HG03025 (cell line): Measurements from ENCODE around the gene CNOT4.
"Not testable (repeated sequence)": the region's sequence is repeated elsewhere in the genome, so short reads cannot be mapped to it uniquely, and the experiment has no call there.

Experiments used
- ATAC-seq: cut with Tn5 transposase; IDR thresholded peaks from one replicate; pipeline ENCODE4 v1.9.1; 2021; ENCODE audit warnings: mild to moderate bottlenecking, moderate library complexity; ENCODE audit not compliant: unreplicated experiment, low FRiP score

The CNOT4 gene

DNA sequence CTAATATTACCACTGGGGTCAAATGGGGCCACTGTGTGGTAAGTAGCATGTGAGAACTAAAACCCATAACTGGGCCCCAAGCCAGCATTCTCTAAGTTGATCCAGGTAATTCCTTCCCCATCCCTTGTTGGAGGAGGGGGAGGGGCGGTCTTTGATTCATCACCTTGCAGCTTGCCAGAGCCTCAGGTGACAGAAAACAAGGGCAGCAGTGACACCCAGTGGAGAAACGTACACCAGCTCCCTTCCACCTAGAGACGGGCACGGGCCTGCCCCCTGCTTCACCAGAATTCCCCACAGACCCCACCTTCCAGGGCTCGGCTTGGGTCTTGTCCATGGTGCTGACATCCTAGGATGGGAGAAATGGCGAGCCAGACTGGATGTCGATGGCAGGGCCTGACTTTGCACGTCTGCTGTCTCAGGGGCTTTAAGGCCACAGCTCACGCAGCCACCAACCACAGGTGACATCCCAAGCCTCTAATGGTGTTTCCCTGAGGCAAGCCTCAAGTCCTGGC, 174.2 kb downstream of the CNOT4 start:
- ATAC-seq = no peak

DNA sequence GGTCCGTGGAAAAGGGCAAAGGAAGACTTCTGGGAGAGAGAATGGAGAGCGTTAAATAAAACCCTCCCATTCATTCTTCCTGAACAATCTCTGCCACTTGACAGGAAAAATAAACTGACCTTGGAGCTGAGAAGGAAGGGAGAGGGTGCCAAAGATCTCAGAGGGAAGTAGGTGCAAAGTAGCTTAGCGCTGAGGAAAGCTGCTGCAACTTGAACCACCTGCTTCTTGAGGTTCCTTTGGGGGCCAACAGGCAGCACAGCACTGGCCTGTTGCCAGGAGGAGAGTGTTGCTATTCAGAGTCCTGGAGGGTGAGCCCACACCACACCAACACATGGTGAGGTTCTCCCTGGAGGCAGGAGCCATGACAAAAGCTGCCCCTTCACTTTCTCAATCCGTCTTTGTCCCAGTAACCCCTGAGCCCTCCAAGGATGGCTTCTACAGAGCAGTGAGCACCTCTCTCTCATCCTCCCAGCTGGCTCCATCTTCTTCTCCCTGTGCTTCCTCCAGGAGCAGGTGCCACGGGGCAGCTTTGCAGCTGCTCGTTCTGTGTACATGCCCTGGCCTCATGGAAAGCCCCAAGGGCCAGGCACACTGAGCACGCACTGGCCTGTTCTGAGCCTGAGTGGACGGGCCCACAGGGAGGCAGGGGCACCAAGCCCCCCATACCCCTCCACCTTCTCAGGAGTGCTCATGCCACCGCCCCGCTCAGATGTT, 174.9 kb downstream of the CNOT4 start:
- no peak for ATAC-seq

DNA sequence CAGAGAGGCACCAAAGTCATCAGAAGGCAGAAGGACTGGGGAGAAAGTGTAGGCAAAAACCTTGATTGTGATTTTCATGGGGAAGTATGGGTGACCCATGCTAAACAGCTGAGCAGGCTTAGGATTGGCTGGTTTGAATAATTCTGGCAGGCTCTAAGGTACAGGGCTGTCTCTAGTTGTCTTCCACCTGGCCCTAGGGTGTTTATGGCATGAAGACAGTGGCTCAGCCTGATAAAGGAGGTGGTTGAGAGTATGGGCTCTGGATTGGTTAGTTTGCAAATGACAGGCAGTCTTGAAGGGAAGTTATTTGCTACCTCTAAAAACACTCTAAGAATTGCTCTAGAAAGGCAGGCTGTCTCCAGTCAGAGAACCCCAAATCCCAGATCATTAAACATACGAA, 176.0 kb downstream of the CNOT4 start:
- no peak for ATAC-seq

DNA sequence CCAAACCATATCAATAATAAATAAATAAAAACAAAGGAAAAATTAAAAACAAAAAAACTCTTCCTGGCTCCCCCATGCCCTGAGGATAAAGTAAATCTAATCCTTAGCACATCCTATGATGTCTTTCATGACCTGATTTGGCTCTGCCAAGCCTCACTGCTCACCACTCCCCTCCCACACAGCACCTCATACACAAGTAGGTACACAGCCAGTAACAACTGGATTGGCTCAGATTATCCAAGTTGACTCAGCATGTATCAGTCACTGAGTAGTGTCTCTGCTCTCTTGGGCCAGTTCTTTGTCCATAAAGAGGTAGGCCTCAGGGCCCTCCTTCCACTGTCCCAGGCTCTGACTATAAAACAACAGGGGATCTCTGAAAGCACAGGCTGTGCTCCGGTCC, 176.7 kb downstream of the CNOT4 start:
- no peak for ATAC-seq

DNA sequence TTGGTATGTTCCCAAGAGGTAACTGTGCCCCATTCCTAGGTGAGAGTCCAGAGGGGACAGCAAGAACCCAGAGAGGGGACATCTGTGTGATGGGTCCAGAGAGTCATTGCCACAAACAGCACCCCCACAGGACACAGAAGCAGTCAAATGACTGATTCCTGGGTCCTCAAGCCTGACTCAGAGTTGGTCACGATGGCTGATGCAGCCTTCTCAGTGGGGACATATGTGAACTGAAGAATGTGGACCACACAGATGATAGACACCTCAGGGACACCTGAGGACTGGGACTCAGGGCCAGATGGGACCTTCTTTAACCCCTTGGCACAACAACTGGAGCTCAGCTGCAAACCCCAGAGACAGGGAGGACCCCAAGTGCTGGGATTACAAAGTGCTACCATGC, 179.8 kb downstream of the CNOT4 start:
- ATAC-seq = no peak

DNA sequence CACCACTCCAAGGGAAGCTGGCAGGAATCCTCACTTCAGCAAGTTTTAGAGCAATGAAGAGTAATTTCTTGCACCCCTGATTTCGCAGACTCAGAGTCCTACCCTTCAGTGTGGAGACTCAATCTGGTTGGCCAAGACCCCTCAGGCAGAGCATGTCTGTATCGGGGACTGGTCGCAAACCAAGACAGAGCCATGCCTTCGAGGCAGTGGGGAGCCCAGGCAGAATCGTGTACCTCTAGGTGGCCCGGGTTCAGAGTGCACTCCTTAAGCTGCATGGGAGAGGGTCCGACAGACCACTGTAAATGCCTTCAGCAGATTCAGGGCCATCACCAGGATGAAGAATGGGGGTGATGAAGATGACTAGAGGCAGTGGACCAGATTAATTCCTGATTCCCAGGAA, 181.4 kb downstream of the CNOT4 start:
- ATAC-seq = no peak

DNA sequence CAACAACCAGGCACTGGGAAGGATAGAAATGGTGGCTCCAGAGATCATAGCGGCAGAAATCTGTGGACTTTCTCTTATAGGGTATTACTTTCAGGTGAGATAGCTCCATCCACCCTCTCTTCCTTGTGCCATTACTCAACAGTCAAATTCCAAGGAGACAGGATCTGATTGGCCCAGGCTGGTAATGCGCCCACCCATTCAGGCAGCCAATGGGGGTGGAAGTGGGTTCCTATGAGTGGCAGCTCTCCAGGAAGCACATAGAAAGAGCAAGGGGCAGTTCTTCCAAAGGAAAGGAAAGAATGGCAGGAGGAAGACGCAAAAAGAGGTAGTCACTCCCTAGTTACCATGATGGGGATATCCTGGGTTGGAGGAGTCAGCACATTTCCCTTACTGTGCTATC, 181.8 kb downstream of the CNOT4 start:
- ATAC-seq = no peak

DNA sequence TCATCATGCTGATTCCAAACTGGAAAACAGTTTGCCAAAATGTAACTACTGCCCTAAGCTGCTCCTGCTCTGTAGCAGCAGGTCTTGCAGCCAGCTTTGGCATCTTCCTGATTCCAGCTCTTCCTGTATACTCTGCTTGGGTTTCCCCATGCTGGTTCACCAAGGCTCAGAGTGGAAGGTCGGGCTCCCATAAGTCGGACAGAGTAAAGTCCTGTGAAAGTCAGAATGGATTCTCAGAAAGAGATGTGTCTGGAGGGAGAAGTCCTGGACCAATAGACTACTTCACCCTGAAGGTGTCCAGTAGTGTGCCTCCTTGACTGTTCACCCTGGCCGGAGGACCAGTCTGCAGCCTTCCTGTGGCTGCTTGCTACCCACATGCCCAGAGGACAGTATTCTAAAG, 182.4 kb downstream of the CNOT4 start:
- no peak for ATAC-seq

DNA sequence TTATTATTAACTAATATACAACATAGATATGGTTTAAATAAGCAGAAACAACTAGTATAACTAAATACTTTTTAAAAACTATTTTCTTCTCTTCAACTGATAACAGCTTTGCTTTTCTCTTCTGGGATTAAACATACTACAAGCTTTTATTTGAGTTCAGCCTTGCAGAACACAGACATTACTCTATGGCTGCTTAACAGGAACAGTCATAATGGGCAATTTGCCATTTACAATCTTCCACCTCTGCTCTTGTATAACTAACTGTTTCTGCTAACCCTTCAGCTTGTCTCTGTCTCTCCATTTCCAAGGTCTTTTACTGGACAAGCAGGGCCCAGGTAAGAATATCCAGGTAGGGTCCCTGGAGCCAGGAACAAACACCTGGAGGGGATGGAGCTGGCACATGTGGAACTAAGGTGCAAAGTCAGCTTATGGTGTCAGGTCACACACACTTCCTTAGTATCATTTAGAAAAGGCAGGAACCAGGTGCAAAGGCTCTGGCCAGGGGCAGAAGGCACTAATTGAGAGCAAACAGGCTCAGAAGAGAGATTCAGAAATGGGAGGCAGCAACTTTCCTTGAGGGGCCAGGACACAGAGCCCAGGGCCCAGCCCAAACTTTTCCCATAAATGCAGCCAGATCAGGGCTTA, 183.1 kb downstream of the CNOT4 start:
- ATAC-seq = no peak

DNA sequence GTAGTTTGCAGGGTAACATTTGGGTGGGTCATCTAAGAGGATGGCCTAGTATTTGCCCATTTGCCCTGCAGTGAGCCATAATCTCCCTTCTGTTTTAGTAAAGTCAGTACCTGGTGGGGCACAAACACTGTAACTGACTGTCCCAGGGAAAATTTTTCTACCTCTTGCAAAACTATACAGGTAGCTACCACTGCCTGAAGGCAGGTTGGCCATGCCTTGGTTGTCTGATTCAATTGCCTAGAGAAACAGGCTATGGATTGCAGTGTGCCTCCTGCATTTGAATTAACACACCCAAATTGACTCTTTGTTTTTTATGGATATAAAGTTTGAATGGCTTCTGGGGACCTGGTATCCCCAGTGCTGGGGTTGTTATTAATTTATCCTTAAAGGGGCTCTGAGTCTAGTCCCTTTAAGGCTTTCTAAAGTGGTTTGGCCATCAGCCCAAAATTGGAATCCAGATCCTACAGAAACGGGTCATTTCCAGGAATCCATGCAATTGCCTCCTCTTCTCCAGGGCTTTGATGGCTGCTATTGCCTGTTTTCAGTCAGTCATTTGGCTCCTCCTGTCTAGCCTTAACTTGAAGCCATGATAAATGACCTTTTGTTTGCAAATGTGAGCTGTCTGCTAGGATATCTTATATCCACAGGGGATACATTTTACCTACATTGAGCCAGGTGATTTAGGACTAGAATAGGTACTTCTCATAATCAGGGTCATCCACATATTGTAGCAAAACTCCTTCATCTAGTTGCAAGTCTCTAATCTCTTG, 187.1 kb downstream of the CNOT4 start:
- no peak for ATAC-seq

DNA sequence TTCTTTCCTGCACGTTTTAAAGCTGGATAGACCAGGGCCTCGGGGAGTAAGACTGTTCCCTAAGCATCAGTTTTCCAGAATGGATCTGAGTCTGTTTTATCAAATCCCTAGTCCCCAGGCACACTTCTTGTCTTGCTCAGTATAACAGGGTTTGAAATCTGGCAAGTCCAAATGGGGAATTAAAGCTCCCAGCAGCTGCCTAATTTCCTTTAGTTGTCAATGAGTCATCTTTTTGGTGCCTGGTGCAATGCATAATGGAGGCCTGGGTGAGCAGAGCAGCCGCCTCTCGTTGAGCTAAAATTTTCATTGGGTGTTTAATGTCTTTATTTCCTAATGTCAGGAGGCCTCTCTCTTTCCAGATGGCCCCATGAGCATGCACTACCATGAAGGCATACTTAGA, 188.3 kb downstream of the CNOT4 start:
- ATAC-seq = no peak

DNA sequence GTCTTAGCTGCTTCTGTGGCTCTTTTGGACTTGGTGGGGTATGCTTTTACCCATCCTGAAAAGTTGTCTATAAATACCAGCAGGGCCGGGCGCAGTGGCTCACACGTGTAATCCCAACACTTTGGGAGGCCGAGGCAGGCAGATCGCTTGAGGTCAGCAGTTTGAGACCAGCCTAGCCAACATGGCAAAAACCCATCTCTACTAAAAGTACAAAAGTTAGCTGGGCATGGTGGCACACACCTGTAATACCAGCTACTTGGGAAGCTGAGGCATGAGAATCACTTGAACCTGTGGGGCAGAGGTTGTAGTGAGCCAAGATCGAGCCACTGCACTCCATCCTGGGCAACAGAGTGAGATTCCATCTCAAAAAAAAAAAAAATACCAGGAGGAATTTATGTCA, 188.9 kb downstream of the CNOT4 start:
- ATAC-seq = not testable (repeated sequence)

DNA sequence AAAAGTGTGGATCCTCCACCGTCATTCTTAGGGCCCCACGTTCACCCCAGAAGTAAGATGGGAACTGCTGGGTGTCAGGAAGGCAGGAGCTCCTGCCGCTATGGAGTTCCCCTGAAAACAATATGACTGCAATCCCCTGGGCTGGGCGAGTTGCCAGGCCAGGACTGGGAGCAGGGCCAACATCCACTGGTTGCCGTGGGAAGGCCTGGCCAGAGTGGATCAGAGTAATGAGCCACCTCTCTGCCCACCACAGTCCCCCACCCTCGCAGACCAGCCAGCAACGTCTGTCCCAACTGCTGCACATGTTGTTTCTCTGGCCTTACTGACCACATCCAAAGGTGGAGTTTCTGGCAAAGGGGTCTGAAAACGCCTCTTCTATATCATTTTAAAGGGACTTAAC, 189.6 kb downstream of the CNOT4 start:
- no peak for ATAC-seq

DNA sequence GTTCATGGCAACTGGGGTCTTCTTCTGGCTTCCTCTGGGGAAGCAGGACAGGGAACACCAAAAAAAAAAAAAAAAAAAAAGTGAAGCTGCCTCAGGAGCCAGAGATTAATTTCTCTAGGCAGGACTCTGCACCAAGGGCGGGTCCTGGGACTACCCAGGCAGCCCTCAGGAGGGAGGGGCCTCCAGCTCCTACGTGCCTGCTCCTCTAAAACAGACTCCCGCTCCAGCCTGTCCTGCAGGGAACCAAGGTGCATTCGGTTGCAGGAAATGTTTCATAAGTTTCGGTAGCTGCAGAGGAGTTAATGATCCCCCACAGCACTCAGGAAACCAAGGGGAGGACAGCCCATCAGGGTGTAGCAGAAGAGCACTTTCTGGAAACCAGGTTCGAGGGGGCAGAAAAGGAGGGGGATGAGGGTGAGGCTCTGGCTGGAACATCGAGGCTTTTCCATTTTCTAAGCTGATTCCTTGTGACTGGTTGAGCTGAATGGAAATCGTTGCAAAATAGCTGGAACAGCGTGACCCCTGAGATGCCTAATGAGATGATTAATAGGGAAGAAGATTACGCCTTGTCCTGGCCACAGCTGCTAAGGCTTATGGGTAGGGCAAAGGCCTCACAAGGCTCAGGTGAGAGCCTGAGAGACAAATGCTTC, 192.1 kb downstream of the CNOT4 start:
- no peak for ATAC-seq

DNA sequence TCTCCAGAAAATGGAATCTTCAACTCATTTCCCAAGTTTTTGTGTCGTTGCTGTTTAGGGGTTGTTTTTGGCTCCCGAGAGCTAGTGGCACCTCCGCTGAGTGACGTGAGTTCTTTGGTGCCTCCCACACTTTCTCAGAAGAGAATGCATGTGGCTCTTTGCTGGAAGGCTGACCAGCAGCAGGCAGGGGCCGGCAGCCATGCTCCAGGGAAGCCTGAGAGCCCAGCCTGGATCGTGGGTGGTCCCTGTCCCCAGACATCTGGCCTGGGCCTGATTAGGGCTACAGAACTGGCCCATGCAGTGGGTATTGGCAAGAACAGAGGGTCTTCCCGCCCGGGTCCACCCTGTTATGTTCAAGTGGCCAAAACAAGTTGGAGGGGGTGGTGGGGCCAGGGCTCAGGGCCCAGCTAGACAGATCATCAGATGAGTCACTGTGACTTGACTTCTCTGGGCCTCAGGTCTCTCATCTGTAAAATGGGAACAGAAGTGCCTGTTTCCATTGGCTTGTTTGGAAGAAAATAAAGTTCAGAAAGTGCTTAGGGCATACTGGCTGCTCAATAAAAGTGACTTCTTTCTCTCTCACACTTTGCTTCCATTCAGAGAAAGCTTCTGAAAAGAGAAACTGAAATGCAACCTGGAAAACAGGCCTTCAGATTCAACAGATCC, 193.1 kb downstream of the CNOT4 start:
- ATAC-seq = no peak

DNA sequence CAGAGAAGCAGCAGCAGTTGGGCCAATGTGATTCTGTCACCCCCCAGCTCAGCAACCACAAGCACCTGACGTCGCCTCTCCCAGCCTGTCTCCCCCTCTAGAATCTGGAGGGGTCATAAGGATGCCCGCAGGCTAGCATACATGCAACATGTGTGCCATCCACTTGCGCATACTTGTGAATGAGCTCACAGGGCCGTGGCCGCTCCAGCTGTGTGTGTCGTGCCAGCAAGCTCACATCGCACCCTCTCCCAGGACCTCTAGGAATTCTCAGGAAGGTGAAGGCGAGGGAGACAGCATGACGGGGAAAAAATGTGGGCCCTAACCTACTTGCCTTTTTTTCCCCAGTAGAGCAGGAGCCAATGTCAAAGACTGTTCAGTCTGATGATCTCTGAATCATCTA, 195.9 kb downstream of the CNOT4 start:
- no peak for ATAC-seq
